Spleen (tissue), 11 donors: ENCODE data around the gene PDXDC1. TPM values are rescaled to one million over a fixed set of nuclear protein-coding genes. Genes with fewer than 3 reads are reported as not detected.
"Not testable (repeated sequence)": the region's sequence is repeated elsewhere in the genome, so short reads cannot be mapped to it uniquely, and the experiment has no call there.

Source experiments
- DNase-seq: peaks from one replicate; pipeline ENCODE4 v3.0.0-alpha.2; 2020
- H3K27ac ChIP-seq, 8 donors: fragments of 200-600 bp; sonication (generic) in 7 of 8; 1 replicate in 4 of 8; 2 replicates in 4 of 8; pipeline versions ENCODE4 v1.5.0 to v1.8.0; 2016 to 2021; ENCODE audit warnings: inconsistent platforms in 4 of 8, mild to moderate bottlenecking in 4 of 8, moderate library complexity in 1 of 8
- H3K27me3 ChIP-seq, 7 donors: fragments of 200-600 bp; sonication (generic) in 6 of 7; replicated peaks in 1 of 7; 1 replicate in 4 of 7; 2 replicates in 3 of 7; pipeline versions ENCODE4 v1.5.0 to v1.8.0; 2016 to 2021; ENCODE audit warnings: inconsistent platforms in 3 of 7, mild to moderate bottlenecking in 1 of 7
- H3K36me3 ChIP-seq, 6 donors: fragments of 200-600 bp; sonication (generic) in 5 of 6; 1 replicate in 4 of 6; 2 replicates in 2 of 6; pipeline versions ENCODE4 v1.5.0 to v1.8.0; 2016 to 2021; ENCODE audit warnings: inconsistent platforms in 2 of 6
- H3K4me1 ChIP-seq, 6 donors: fragments of 200-600 bp; sonication (generic) in 5 of 6; 1 replicate in 3 of 6; 2 replicates in 3 of 6; pipeline versions ENCODE4 v1.5.0 to v1.8.0; 2016 to 2021; ENCODE audit warnings: inconsistent platforms in 3 of 6
- H3K4me3 ChIP-seq, 8 donors: fragments of 200-600 bp; sonication (generic) in 7 of 8; 1 replicate in 4 of 8; 2 replicates in 4 of 8; pipeline versions ENCODE4 v1.5.0 to v1.8.0; 2016 to 2021; ENCODE audit warnings: inconsistent platforms in 4 of 8, mild to moderate bottlenecking in 4 of 8, moderate library complexity in 2 of 8
- H3K9me3 ChIP-seq, 8 donors: fragments of 200-600 bp; sonication (generic) in 7 of 8; 1 replicate in 4 of 8; 2 replicates in 4 of 8; pipeline versions ENCODE4 v1.5.0 to v1.8.0; 2016 to 2021; ENCODE audit warnings: inconsistent platforms in 4 of 8
- CTCF ChIP-seq, 11 experiments: fragments of 200-600 bp in 7 of 11; fragments of 450-650 bp in 4 of 11; sonication (generic) in 4 of 11; IDR thresholded peaks in 8 of 11; conservative IDR thresholded peaks in 3 of 11; 1 replicate in 7 of 11; 2 replicates in 4 of 11; pipeline versions ENCODE4 v1.4.0 to v1.8.0; 2016 to 2021; ENCODE audit warnings: antibody characterized with exemption in 11 of 11, inconsistent platforms in 4 of 11, mild to moderate bottlenecking in 1 of 11
- WGBS, 5 donors: extraction: QIAGEN DNeasy Blood & Tissue Kit in 3 of 5; methylation state at CpG; one replicate each; pipeline versions ENCODE4 v1.1.5 to v1.1.7; 2013 to 2018; 5-methylcytosine and 5-hydroxymethylcytosine counted together
- intact Hi-C: fragments of 100-400 bp; cut with DNase I; formaldehyde crosslinking; loops from one replicate; pipeline ENCODE4 v1.15.0; 2023; ENCODE audit warnings: low total_unique reads
- polyA plus RNA-seq, 3 donors: library from polyadenylated mRNA; stranded (reverse); fragments of 200-250 nt; gene quantifications; one replicate each; pipeline ENCODE4 v1.2.1, GENCODE V29; 2013
- total RNA-seq, 7 donors: library from RNA; depleted of rRNA in 3 of 7; stranded (reverse); fragments of >200 nt in 3 of 7; fragmentation: NEBNext Ultra II Directional in 4 of 7; extraction: Animal tissue kit (Norgen Biotek cat#: 25700) in 4 of 7; gene quantifications; one replicate each; pipeline versions ENCODE4 v1.1.0 to v1.2.1, GENCODE V29; 2016 to 2021
- donor health status: healthy with polysubstance abuse.
- donor health status: DM: no; HTN: no; CAD: no; lungs with moderate emphysema.
- donor health status: DM: no; HTN: no; CAD: no.
- donor health status: Bipolar disorder and iron deficiency.
- donor health status: healthy.
- donor health status: DM: no; HTN: no; CAD: no.
- donor health status: DM: yes; HTN: yes; CAD: no.

PDXDC1 gene
- total and polyA plus RNA-seq, 10 donors = 17.7 to 80.7 (median 62.8) TPM

- H3K27me3 ChIP-seq, intact Hi-C loops, H3K9me3 ChIP-seq, H3K36me3 ChIP-seq: not testable (repeated sequence)
- Histone ChIP-seq H3K4me1 (peaks cover 8 to 55% (median 26%) of the 10 kb centered on the region in 6 donors), H3K27ac (peak overlapping the region; percentile 84 to 94 (median 92)), H3K4me3 (peak overlapping the region; percentile 67 to 98 (median 92))
- WGBS, 5 donors = 2 to 5% (median 3%) methylated on average over 23 to 47 of the region's 47 CpGs
- DNase-seq = peak; percentile 91
- TF ChIP-seq CTCF (IDR thresholded peaks at IDR 0.05 in 8 of 11, conservative IDR thresholded peaks at IDR 0.05 in 3 of 11) = peak in 2 of 11 experiments; percentile 36 to 46
Observed at GRCh38 chr16:14975418-14976194, 780 bp downstream of the PDXDC1 start.

- H3K9me3 ChIP-seq, H3K36me3 ChIP-seq, intact Hi-C loops, DNase-seq, H3K4me3 ChIP-seq, H3K27ac ChIP-seq, H3K27me3 ChIP-seq: not testable (repeated sequence)
- H3K4me1 ChIP-seq = peaks cover 12 to 69% (median 28%) of the 10 kb centered on the region in 6 donors
- 69 to 85% (median 76%) methylated on average over 13 to 16 of the region's 16 CpGs for WGBS, 5 donors
Observed at GRCh38 chr16:14976971-14977736, 2.3 kb downstream of the PDXDC1 start.

- H3K4me1 ChIP-seq = peaks cover 13 to 78% (median 33%) of the 10 kb centered on the region in 6 donors
- WGBS, 5 donors = 96 to 98% (median 97%) methylated on average over 8 of the region's 8 CpGs
- H3K27me3 ChIP-seq, H3K9me3 ChIP-seq, H3K27ac ChIP-seq, H3K4me3 ChIP-seq, H3K36me3 ChIP-seq, DNase-seq, intact Hi-C loops: not testable (repeated sequence)
Observed at GRCh38 chr16:14978281-14978680, 3.5 kb downstream of the PDXDC1 start.

- H3K4me3 ChIP-seq, H3K27me3 ChIP-seq, H3K9me3 ChIP-seq, H3K36me3 ChIP-seq, DNase-seq, H3K27ac ChIP-seq, intact Hi-C loops: not testable (repeated sequence)
- peaks cover 13 to 76% (median 32%) of the 10 kb centered on the region in 6 donors for H3K4me1 ChIP-seq
- 83 to 93% (median 89%) methylated on average over 4 of the region's 4 CpGs for WGBS, 5 donors
Observed at GRCh38 chr16:14978908-14979307, 4.1 kb downstream of the PDXDC1 start.

GRCh38 chr16:14981234-14981633 lies 6.4 kb downstream of the PDXDC1 start:
- intact Hi-C loops, H3K27me3 ChIP-seq: not testable (repeated sequence)
- 73 to 91% (median 82%) methylated on average over 3 of the region's 3 CpGs for WGBS, 5 donors

GRCh38 chr16:14982521-14982920 lies 7.7 kb downstream of the PDXDC1 start:
- 40 to 80% (median 69%) methylated on average over 1 to 2 of the region's 2 CpGs for WGBS, 5 donors
- DNase-seq, H3K27ac ChIP-seq, intact Hi-C loops, H3K9me3 ChIP-seq, H3K4me3 ChIP-seq, H3K27me3 ChIP-seq: not testable (repeated sequence)
- Histone ChIP-seq H3K4me1 (peaks cover 0 to 52% (median 14%) of the 10 kb centered on the region in 6 donors), H3K36me3 (peaks cover 0 to 33% (median 17%) of the 10 kb centered on the region in 6 donors)

More at GRCh38 chr16:14981234-14981633, 6.4 kb downstream of the PDXDC1 start:
- not testable (repeated sequence) for DNase-seq, H3K27ac ChIP-seq, H3K4me3 ChIP-seq, H3K9me3 ChIP-seq
- Histone ChIP-seq H3K4me1 (peaks cover 6 to 65% (median 21%) of the 10 kb centered on the region in 6 donors), H3K36me3 (peaks cover 0 to 24% (median 16%) of the 10 kb centered on the region in 6 donors)

GRCh38 chr16:14988092-14988491 lies 13.3 kb downstream of the PDXDC1 start:
- WGBS, 5 donors = 69 to 80% (median 73%) methylated on average over 7 to 8 of the region's 8 CpGs
- H3K27ac ChIP-seq, intact Hi-C loops: not testable (repeated sequence)

More at GRCh38 chr16:14988092-14988491, 13.3 kb downstream of the PDXDC1 start:
- not testable (repeated sequence) for H3K4me1 ChIP-seq, DNase-seq, H3K4me3 ChIP-seq, H3K27me3 ChIP-seq, H3K9me3 ChIP-seq
- H3K36me3 ChIP-seq = peaks cover 0 to 70% (median 25%) of the 10 kb centered on the region in 6 donors
